ES-I3 (cell line): ENCODE data around the gene ADGRG2.

Experiments
- H3K36me3 ChIP-seq: 2 replicates; pipeline ENCODE4 v1.6.1; 2013; ENCODE audit warnings: mild to moderate bottlenecking, low read length, control low read depth, moderate library complexity; ENCODE audit not compliant: insufficient read depth
- H3K4me1 ChIP-seq: 2 replicates; pipeline ENCODE4 v1.6.1; 2013; ENCODE audit warnings: mild to moderate bottlenecking, control low read depth, low read length; ENCODE audit not compliant: insufficient read depth
- H3K9ac ChIP-seq: 2 replicates; pipeline ENCODE4 v1.6.1; 2013; ENCODE audit warnings: low read depth, mild to moderate bottlenecking, low read length, moderate library complexity
- H3K9me3 ChIP-seq: 2 replicates; pipeline ENCODE4 v1.6.1; 2013; ENCODE audit warnings: mild to moderate bottlenecking, low read length, moderate library complexity; ENCODE audit not compliant: control insufficient read depth, insufficient read depth

Gene ADGRG2

GRCh38 chrX:19121898-19122640 is at the start of gene ADGRG2:
Gene ADGRG2 (minus strand): TSS chrX:19122468. CDS start chrX:19068834, 53,634 bp downstream.
- Histone ChIP-seq H3K9me3 (no peaks in the 10 kb centered on the region), H3K36me3 (no peaks in the 10 kb centered on the region), H3K4me1 (no peaks in the 10 kb centered on the region), H3K9ac (peak within 1 kb of the TSS; percentile 53)

DNA sequence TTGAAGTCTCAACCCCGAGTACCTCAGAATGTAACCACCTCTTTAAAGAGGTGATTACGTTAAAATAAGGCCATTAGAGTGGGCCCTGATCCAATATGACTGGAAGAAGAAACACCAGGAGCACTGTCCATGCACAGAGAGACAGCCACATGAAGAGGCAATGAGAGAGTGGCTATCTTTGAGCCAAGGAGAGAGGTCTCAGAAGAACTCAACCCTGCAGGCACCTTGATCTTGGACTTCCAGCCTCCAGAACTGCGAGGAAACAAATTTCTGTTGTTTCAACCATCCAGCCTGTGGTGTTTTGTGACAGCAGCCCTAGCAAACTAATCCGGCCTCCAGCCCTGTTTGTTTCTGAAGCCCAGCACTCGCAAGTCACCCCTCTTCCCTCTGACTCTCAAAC is 46.3 kb upstream of the ADGRG2 start:
- Histone ChIP-seq H3K36me3 (no peaks in the 10 kb centered on the region), H3K9me3 (no peaks in the 10 kb centered on the region), H3K9ac (no peak overlapping the region), H3K4me1 (no peaks in the 10 kb centered on the region)

DNA sequence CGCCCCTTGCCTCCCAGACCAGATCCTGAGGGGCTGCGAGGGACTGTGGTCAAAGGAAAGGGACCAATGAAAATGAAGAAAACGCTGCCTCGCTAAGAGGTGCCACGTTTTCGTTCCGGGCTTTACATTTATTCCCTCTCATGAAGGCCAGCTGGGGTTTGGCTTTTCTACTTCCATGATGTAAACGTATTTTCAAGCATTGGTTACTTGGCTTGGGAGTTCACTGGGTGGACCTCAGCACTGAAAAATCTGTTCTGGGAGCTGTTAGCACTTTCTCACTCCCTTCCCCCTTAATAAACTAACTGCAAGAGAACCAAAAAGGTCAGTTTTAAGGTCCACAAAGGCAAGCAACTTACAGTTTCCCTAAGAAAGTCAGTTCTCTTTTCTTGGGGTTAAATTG is 40.6 kb upstream of the ADGRG2 start:
- Histone ChIP-seq H3K4me1 (no peaks in the 10 kb centered on the region), H3K9me3 (no peaks in the 10 kb centered on the region), H3K36me3 (no peaks in the 10 kb centered on the region), H3K9ac (no peak overlapping the region)

DNA sequence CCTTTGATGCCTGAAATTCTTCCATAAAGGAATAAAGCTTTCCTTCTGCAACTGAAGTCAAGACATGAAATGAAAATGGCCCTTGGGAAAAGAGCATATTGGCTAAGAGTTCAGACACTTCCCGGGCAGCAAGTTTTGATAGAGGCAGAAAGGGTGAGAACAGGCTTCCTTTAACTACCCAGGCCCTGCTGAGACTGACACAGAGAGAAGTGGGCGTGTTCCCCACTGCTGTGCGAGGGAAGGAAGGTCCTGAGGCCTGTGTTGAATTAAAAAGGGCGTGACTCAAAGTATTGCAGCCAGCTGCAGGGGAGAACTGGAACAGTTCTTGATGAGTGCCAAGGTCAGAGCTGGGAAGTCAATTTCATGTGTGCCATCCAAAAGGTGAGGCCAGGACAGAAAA is 33.9 kb upstream of the ADGRG2 start:
- Histone ChIP-seq H3K36me3 (no peaks in the 10 kb centered on the region), H3K9me3 (no peaks in the 10 kb centered on the region), H3K9ac (no peak overlapping the region), H3K4me1 (no peaks in the 10 kb centered on the region)

DNA sequence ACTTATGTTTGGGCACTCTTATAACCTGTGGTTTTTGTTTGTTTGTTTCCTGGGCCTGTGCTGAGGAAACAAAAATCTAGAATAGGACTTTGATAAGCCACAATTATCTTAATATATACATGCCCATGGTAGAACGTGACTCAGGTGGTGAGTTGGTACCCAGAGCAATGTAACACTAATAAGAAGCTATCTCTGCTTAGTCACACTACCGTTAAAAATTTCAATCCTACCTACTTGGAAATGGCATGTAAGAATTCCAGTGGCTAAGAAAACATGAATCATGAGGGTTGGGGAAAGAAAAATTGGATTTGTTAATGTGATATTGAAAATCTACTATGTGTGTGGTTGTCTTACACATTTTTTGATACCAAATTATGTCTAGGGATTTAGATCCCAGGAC is 30.5 kb upstream of the ADGRG2 start:
- H3K4me1 ChIP-seq = no peaks in the 10 kb centered on the region
- no peaks in the 10 kb centered on the region for H3K9me3 ChIP-seq
- no peaks in the 10 kb centered on the region for H3K36me3 ChIP-seq
- H3K9ac ChIP-seq = no peak overlapping the region

- Histone ChIP-seq H3K9ac (no peak overlapping the region), H3K9me3 (no peaks in the 10 kb centered on the region), H3K4me1 (no peaks in the 10 kb centered on the region), H3K36me3 (no peaks in the 10 kb centered on the region)
Observed at GRCh38 chrX:19137067-19137466, 14.8 kb upstream of the ADGRG2 start.

- no peak overlapping the region for H3K9ac ChIP-seq
- H3K36me3 ChIP-seq = no peaks in the 10 kb centered on the region
- H3K9me3 ChIP-seq = no peaks in the 10 kb centered on the region
- no peaks in the 10 kb centered on the region for H3K4me1 ChIP-seq
Observed at GRCh38 chrX:19133784-19134183, 11.5 kb upstream of the ADGRG2 start.

DNA sequence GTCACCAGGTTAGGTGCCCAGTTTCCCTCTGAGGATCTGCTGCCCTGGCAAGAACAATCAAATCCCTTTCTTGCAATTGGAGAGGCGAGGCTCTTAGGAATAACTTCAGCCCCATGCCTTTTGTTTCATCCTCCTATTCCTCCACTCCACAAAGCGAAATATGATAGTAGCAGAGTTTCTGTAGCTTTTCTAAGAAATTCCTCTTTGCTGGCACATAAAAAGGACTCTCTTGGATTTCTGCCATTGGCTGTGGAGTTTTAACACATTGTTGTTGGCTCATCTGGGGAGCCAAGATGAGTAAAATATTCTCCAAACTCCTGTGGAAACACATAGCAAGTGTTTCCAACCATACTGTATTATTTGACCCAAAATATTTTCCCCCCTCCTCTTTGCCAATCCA is 11.0 kb upstream of the ADGRG2 start:
- Histone ChIP-seq H3K4me1 (no peaks in the 10 kb centered on the region), H3K36me3 (no peaks in the 10 kb centered on the region), H3K9ac (no peak overlapping the region), H3K9me3 (no peaks in the 10 kb centered on the region)

DNA sequence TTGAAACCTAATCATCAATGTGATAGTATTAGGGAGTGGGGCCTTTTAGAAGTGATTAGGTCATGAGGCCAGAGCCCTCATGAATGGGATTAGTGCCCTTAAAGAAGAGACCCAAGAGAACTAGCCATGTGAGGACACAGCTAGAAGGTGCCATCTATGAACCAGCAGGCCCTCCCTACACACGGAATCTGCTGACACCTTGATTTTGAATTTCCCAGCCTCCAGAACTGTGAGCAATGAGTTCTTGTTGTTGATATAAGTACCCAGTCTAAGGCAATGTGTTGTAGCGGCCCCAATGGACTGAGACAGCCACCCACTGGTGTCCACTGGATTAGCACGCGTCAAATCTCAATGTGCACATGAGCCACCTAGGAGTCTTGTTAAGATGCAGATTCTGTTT is 8.4 kb upstream of the ADGRG2 start:
- no peaks in the 10 kb centered on the region for H3K4me1 ChIP-seq
- no peak overlapping the region for H3K9ac ChIP-seq
- no peaks in the 10 kb centered on the region for H3K9me3 ChIP-seq
- H3K36me3 ChIP-seq = no peaks in the 10 kb centered on the region

- no peaks in the 10 kb centered on the region for H3K36me3 ChIP-seq
- H3K4me1 ChIP-seq = no peaks in the 10 kb centered on the region
- no peaks in the 10 kb centered on the region for H3K9me3 ChIP-seq
- no peak overlapping the region for H3K9ac ChIP-seq
Observed at GRCh38 chrX:19129694-19130093, 7.4 kb upstream of the ADGRG2 start.

GRCh38 chrX:19127649-19128168 is 5.4 kb upstream of the ADGRG2 start:
- H3K9ac ChIP-seq = no peak overlapping the region
- H3K9me3 ChIP-seq = no peaks in the 10 kb centered on the region
- H3K36me3 ChIP-seq = no peaks in the 10 kb centered on the region
- H3K4me1 ChIP-seq = no peaks in the 10 kb centered on the region

GRCh38 chrX:19122641-19123009 is 357 bp upstream of the ADGRG2 start:
- Histone ChIP-seq H3K36me3 (no peaks in the 10 kb centered on the region), H3K9me3 (no peaks in the 10 kb centered on the region), H3K4me1 (no peaks in the 10 kb centered on the region), H3K9ac (peak overlapping the region; percentile 47; the same call in 1 of the 2 replicates)

DNA sequence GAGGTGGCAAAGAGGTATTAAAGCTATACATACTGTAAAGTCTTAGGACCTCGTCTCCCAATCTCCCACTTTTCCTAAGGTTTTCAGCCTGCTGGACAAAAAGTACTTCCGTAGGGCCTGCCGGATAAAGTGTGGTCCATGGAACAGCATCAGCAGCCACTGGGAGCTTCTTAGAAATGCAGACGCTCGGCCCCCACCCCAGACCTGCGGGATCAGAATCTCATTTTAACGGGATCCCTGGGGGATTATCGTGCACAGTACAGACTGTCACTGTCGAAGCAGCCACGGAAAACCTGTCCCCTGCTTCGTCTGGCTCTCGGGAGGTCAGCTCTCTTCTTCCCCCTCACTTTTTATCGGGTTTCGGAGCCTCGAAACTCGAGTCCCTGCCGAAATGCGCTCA is 802 bp downstream of the ADGRG2 start:
- H3K9me3 ChIP-seq = no peaks in the 10 kb centered on the region

GRCh38 chrX:19110642-19111041 is 11.6 kb downstream of the ADGRG2 start:
- H3K4me1 ChIP-seq = no peaks in the 10 kb centered on the region; the same call in 1 of the 2 replicates
- H3K9me3 ChIP-seq = no peaks in the 10 kb centered on the region
- H3K9ac ChIP-seq = no peak overlapping the region
- H3K36me3 ChIP-seq = no peaks in the 10 kb centered on the region

More for the DNA sequence above, 802 bp downstream of the ADGRG2 start:
- Histone ChIP-seq H3K36me3 (no peaks in the 10 kb centered on the region), H3K4me1 (no peaks in the 10 kb centered on the region), H3K9ac (peak overlapping the region; percentile 53; the same call in 1 of the 2 replicates)

GRCh38 chrX:19107035-19107434 is 15.2 kb downstream of the ADGRG2 start:
- 0 out of 2 replicates have a peak overlapping the region, but pooled peaks have one; percentile 11 for H3K9ac ChIP-seq
- H3K4me1 ChIP-seq = no peaks in the 10 kb centered on the region; the same call in 1 of the 2 replicates
- no peaks in the 10 kb centered on the region for H3K9me3 ChIP-seq
- no peaks in the 10 kb centered on the region for H3K36me3 ChIP-seq
